HG03159 (cell line): ENCODE data around the gene POLR2J2.
"Not testable (repeated sequence)": the region's sequence is repeated elsewhere in the genome, so short reads cannot be mapped to it uniquely, and the experiment has no call there.

Source experiments
- ATAC-seq: cut with Tn5 transposase; IDR thresholded peaks from one replicate; pipeline ENCODE4 v1.9.1; 2021; ENCODE audit warnings: mild to moderate bottlenecking, moderate library complexity; ENCODE audit not compliant: unreplicated experiment

POLR2J2 gene

GRCh38 chr7:102671166-102671955 is at the start of gene POLR2J2:
Gene POLR2J2, minus strand, starts transcription at chr7:102671663. Its CDS starts 62 bp downstream, at chr7:102671601.
- peak; percentile 69 for ATAC-seq

GRCh38 chr7:102718491-102718890 is 47.0 kb upstream of the POLR2J2 start:
- ATAC-seq, result not testable (repeated sequence)

GRCh38 chr7:102715718-102716117 is 44.3 kb upstream of the POLR2J2 start:
- peak; percentile 72 for ATAC-seq

GRCh38 chr7:102714774-102715522 is 43.5 kb upstream of the POLR2J2 start:
- ATAC-seq, result not testable (repeated sequence)

GRCh38 chr7:102713691-102714080 is 42.2 kb upstream of the POLR2J2 start:
- ATAC-seq, result peak; percentile 76

GRCh38 chr7:102713011-102713690 is 41.7 kb upstream of the POLR2J2 start:
- ATAC-seq, result peak; percentile 57

- ATAC-seq, result not testable (repeated sequence)
These were observed 27.7 kb upstream of the POLR2J2 start for GRCh38 chr7:102698962-102699750.

- ATAC-seq, result not testable (repeated sequence)
These were observed 26.4 kb upstream of the POLR2J2 start for GRCh38 chr7:102697642-102698512.

- not testable (repeated sequence) for ATAC-seq
These were observed 24.5 kb upstream of the POLR2J2 start for GRCh38 chr7:102696009-102696408.

- ATAC-seq, result peak; percentile 70
These were observed 23.6 kb upstream of the POLR2J2 start for GRCh38 chr7:102695033-102695552.

- not testable (repeated sequence) for ATAC-seq
These were observed 22.5 kb upstream of the POLR2J2 start for GRCh38 chr7:102694008-102694407.

GRCh38 chr7:102690602-102691001 is 19.1 kb upstream of the POLR2J2 start:
- not testable (repeated sequence) for ATAC-seq

- ATAC-seq, result not testable (repeated sequence)
These were observed 18.2 kb upstream of the POLR2J2 start for GRCh38 chr7:102689436-102690282.

- ATAC-seq, result peak; percentile 69
These were observed 17.0 kb upstream of the POLR2J2 start for GRCh38 chr7:102688299-102689036.

GRCh38 chr7:102682560-102682959 is 11.1 kb upstream of the POLR2J2 start:
- ATAC-seq, result not testable (repeated sequence)

- not testable (repeated sequence) for ATAC-seq
These were observed 9.3 kb upstream of the POLR2J2 start for GRCh38 chr7:102680780-102681179.

- ATAC-seq, result not testable (repeated sequence)
These were observed 4.1 kb upstream of the POLR2J2 start for GRCh38 chr7:102675545-102675944.
